ENCODE results near the gene DIO3.

DIO3 gene

DNA sequence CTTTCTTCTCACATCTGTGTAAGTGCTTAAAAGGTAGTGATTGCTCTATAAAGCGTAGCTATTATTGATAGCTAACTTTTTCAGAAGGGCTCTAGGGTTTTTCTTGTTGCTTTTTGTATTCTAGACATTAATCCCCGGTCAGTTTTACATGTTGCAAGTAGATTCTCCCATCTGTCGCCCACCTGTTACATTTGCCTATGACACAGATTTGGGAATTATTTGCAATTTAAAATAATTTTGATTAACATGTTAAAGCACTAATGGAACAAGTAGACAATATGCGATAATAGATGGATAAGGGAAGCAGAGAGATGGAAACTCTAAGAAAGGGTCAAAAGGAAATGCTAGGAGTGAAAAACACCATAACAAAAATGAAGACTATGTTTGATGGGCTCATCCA lies 44.5 kb downstream of the DIO3 start:
- no peak for DNase-seq (ENCODE audit: low read depth)
- H3K4me3 ChIP-seq (ENCODE audit: control insufficient read depth, low read depth, low read length), result no peak overlapping the region
- TF ChIP-seq, protein P1, sequence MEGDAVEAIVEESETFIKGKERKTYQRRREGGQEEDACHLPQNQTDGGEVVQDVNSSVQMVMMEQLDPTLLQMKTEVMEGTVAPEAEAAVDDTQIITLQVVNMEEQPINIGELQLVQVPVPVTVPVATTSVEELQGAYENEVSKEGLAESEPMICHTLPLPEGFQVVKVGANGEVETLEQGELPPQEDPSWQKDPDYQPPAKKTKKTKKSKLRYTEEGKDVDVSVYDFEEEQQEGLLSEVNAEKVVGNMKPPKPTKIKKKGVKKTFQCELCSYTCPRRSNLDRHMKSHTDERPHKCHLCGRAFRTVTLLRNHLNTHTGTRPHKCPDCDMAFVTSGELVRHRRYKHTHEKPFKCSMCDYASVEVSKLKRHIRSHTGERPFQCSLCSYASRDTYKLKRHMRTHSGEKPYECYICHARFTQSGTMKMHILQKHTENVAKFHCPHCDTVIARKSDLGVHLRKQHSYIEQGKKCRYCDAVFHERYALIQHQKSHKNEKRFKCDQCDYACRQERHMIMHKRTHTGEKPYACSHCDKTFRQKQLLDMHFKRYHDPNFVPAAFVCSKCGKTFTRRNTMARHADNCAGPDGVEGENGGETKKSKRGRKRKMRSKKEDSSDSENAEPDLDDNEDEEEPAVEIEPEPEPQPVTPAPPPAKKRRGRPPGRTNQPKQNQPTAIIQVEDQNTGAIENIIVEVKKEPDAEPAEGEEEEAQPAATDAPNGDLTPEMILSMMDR (IDR thresholded peaks at IDR 0.05; ENCODE audit: control insufficient read depth, insufficient read depth, low read depth, low read length, missing control alignments), result no peak
